ENCODE measurements around the gene NTM.

The NTM gene

GRCh38 chr11:132244846-132245245, 874.4 kb downstream of the NTM start:
- no peak for DNase-seq

- no peak for DNase-seq
Observed at GRCh38 chr11:132245403-132246385, 875.3 kb downstream of the NTM start.

- no peak for DNase-seq
Observed at GRCh38 chr11:132248580-132248979, 878.2 kb downstream of the NTM start.

DNA sequence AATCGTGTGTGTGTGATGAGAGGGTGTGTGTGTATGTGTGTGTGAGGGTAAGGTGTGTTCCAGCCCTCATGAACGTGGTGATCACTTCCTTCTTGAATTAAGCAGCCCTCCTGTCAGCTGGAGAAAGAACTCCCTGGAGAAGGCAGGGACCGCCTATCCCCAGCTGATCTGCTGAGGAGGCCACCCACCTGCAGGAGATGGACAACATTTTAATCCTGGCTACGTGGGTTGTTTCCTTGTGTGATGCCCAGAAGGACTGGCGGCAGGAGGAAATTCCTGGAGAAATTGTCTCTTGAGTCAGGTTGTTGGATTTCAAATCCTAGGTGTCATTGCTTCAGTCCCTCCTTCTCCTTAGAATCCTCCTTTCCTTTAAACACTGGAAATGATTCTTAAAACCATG, 878.8 kb downstream of the NTM start:
- DNase-seq: no peak

DNA sequence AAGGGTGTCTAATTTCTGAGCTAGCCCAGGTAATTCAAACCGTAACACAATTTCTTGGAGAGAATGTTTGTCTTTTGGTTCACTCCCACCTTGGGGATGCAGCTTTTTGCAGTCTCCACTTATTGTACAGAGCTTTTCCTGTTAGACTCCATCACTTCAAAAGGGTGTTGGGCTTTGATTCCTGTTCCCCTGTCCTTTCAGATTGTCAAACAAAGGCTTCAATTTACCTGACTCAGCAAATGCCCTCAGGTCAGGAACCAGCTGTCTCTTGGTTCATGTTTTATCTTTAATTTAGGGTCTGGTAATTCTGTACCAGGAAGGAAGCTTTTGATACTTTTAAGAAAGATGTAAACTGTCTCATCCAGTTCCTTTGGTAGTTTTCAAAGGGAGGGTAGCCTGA, 880.6 kb downstream of the NTM start:
- DNase-seq: no peak

DNA sequence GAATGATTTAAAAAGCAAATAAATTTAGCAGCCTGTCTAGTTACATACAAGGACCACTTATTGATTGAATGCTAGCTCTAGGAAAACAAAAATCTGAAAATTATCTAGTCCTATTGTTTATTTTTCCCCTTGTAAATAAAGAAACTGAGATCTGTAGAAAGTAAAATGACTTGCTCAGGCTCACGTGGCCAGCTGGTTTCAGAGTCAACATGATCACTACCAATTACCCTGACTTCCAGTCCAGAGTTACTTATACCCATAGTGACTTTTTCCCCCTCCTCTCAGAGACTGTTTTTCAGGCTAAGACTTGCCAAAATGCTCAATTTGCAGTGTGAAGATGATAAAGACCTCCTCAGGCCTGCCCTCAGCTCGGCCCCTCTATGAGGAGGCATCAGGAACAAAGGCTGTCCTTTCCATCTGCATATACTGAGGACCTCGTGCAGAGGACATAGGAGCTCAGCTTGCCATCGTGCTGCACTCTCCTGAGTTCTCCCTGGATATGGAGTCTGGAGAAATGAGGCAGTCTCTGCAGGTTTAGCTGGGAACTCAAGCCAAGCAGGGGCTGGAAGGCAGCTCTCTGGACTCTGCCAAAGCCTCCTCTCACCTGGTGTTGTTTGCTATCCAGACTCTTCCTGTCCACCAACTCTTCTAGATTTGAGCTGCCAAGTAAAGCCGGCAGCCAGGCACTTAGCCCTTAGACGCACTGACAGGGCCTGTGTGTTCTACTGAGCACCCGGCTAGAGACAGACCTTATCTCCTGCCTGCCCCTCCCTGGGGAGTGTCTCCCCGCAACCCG, 883.3 kb downstream of the NTM start:
- DNase-seq: no peak

- no peak for DNase-seq
Observed at GRCh38 chr11:132254906-132255305, 884.5 kb downstream of the NTM start.

GRCh38 chr11:132256528-132257279, 886.3 kb downstream of the NTM start:
- DNase-seq: no peak

- no peak for DNase-seq
Observed at GRCh38 chr11:132257871-132258270, 887.5 kb downstream of the NTM start.

DNA sequence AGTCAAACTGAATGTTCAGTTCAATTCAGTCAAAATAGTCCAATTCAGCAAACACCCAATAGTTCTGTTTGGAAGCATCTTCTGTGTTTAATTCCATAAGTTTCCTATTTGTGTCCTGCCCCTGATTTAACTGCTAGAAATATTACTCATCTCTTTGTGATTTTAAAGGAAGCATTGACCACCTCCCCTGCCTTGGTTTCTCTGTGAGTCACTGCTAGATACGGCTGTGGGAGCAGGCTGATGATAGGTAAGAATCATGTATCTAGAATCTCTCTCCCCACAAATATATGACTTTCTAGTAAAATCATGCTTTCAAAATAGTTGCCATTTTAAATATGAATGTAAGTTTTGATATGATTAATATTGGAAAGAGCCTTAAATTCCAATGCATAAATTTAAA, 888.5 kb downstream of the NTM start:
- DNase-seq: no peak

DNA sequence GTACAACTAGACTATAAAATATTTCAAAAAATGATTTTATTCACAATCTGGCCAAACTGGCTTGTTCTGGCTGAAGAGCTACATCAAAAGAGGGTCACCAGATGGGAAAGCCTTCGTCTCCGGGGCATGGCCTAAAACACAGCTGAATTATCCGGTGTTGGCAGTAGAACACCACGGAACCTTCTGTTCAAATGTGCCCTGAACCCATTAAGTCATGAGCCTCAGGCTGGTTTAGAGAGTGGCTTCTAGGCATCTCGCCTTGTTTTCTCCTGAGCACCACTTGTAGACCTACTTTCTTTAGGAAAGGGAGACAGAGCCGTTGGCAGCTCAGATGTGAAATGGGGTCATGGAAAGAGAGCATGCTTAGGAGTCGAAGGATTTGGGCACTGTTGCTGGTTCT, 890.2 kb downstream of the NTM start:
- DNase-seq: no peak

GRCh38 chr11:132263241-132263640, 892.8 kb downstream of the NTM start:
- DNase-seq: no peak

DNA sequence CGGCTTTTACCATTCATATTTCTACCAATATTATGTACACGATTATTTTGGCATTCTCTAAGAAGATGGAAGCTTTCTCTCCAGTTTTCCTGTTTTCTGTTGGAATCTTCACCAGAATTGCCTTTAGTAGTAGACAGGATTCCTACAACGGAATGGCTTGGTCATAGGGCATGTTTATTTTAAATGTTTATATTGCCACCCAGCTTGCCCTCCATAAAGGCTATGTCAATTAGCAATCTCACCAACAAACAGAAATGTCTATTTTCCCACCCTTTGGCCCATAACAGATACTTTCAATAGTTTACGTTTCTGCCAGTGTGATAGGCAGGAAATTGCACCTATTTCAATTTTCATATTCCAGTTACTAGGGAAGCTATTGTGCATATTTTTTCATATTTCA, 893.5 kb downstream of the NTM start:
- DNase-seq: no peak

GRCh38 chr11:132264616-132265015, 894.2 kb downstream of the NTM start:
- no peak for DNase-seq

- peak in 1 of 2 donors; percentile 4 for DNase-seq
Observed at GRCh38 chr11:132278801-132279574, 908.6 kb downstream of the NTM start.

DNA sequence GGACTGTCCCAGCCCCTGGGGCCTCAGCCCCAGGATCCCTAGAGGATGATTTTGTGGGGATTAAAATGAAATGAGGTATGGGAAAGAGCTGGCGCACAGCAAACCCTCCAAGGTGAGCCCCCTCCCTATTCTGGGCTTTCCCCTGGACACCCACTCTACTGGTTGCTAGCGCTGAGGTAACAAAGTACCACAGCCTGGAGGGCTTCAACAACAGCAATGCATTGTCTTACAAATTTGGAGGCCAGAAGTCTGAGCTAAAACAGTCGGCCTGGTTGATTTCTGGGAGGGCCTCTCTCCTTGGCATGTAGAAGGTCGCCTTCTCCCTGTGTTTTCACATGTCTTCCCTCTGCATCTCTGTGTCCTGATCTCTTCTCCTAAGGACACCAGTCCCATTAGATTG, 913.6 kb downstream of the NTM start:
- no peak for DNase-seq

DNA sequence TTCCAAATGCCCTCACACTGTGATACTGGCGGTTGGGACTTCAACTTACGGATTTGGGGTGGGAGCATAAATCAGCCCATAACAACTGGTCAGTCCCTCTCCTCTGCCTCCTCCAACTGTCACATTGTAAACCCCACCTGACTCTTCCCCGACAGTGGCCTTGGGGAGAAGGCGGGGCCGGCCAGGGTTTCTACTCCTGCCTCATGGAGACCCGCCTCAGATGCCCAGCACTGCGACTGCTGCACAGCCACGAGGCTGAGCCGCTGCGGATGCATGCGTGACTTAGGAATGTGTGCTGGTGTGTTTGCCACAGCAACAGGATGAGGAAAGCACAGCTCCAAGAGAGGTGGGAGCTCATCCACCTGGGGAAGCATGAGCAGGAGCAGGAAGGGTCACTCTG, 914.2 kb downstream of the NTM start:
- DNase-seq: no peak

GRCh38 chr11:132285631-132286030, 915.2 kb downstream of the NTM start:
- no peak for DNase-seq

DNA sequence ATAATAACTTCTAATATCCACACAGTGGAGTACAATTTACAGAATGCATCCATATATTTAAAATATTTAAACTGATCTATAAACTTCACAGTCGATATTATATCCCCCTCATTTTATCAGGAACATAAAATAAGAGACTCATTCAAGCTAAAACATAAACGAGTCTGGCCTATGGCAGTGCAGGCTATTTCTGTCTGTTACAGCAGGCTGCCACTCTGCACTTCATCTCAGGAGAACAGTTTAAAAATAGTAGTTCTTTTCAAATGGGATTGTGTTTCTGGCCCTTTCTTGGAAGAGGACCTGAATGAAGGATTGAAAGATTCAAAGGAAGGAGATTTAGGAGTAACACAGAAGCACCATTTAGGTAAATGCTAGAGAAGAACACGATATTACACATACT, 915.7 kb downstream of the NTM start:
- no peak for DNase-seq

DNA sequence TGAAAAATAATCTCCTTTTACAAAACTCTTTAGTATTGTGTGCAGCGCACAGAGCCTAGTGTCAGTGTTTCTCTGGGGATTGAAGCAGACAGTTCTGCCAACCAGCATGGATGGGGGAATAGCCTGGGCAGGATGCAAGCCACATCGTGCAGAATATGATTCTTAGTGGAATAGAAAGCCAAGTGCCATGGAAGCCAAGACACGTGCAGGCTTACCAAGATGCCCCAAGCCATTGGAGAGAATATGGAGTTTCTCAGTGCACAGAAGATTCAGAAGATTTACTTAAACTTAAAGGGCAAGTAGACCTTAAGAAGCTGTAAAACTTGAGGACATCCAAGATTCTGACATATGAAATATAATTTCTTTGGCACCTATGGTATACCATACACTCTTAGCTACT, 917.6 kb downstream of the NTM start:
- no peak for DNase-seq

- DNase-seq: no peak
Observed at GRCh38 chr11:132289590-132290256, 919.3 kb downstream of the NTM start.

DNA sequence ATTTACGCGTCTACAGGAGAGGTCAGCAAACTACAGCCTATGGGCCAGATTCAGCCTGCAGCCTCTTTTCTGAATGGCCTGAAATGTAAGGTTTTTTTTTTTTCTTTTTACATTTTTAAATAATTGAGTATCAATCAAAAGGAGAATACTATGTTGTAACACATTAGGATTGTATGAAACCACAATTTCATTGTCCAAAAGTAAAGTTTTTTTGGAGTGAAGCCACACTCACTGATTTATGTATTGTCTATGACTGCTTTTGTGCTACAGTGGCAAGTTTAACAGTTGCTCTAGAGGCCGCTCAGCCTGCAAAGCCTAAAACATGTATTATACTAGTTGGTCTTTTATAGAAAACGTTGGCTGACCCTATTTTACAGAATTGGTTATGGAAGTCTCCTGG, 923.2 kb downstream of the NTM start:
- DNase-seq: no peak
